ENCODE results near the gene NID2. TPM values are rescaled to one million over a fixed set of nuclear protein-coding genes. Genes with fewer than 3 reads are reported as not detected.
A peak's percentile ranks its signal among the peaks of the same experiment; 100 is the strongest.

NID2 gene
- total and polyA plus RNA-seq, 2 experiments from 2014 or later = 52.8 to 65.7 TPM

GRCh38 chr14:52052288-52052943 is 16.4 kb downstream of the NID2 start:
- no peaks in the 10 kb centered on the region for H3K27me3 ChIP-seq
- H3K9me2 ChIP-seq (replicated peaks; ENCODE audit: insufficient read depth) = no peaks in the 10 kb centered on the region
- WGBS (ENCODE audit: low lambda C conversion rate, missing lambda C conversion rate) = 81% methylated on average over 7 of the region's 7 CpGs
- no peak overlapping the region for H3K4me3 ChIP-seq
- H3K9me3 ChIP-seq (ENCODE audit: low read depth) = no peaks in the 10 kb centered on the region
- DNase-seq (ENCODE audit: low spot score) = no peak
- peaks cover 26% of the 10 kb centered on the region for H3K4me1 ChIP-seq (ENCODE audit: insufficient read depth)
- TF ChIP-seq EZH2phosphoT487 (IDR thresholded peaks at IDR 0.05; ENCODE audit: low read depth, severe bottlenecking, unreplicated experiment) = no peak
- TF ChIP-seq CTCF (IDR thresholded peaks at IDR 0.05; ENCODE audit: poor library complexity) = no peak
- H3K79me2 ChIP-seq = peaks cover 7% of the 10 kb centered on the region
- no peaks in the 10 kb centered on the region for H3K36me3 ChIP-seq (replicated peaks; ENCODE audit: insufficient read depth, low read depth)
- H3K27ac ChIP-seq = peak overlapping the region; percentile 17
- no peak overlapping the region for H2AFZ ChIP-seq
- no peaks in the 10 kb centered on the region for H4K20me1 ChIP-seq (ENCODE audit: insufficient read depth, poor library complexity, severe bottlenecking)
- peak overlapping the region; percentile 35 for H3K4me2 ChIP-seq

- no peak overlapping the region for H2AFZ ChIP-seq
- H3K36me3 ChIP-seq (replicated peaks; ENCODE audit: insufficient read depth, low read depth) = no peaks in the 10 kb centered on the region
- peak overlapping the region; percentile 17 for H3K27ac ChIP-seq
- H3K9me2 ChIP-seq (replicated peaks; ENCODE audit: insufficient read depth) = no peaks in the 10 kb centered on the region
- peaks cover 26% of the 10 kb centered on the region for H3K4me1 ChIP-seq (ENCODE audit: insufficient read depth)
- H3K79me2 ChIP-seq = peaks cover 7% of the 10 kb centered on the region
- peak overlapping the region; percentile 35 for H3K4me2 ChIP-seq
- H3K4me3 ChIP-seq = no peak overlapping the region
- H3K27me3 ChIP-seq = no peaks in the 10 kb centered on the region
- H4K20me1 ChIP-seq (ENCODE audit: insufficient read depth, poor library complexity, severe bottlenecking) = no peaks in the 10 kb centered on the region
- H3K9me3 ChIP-seq (ENCODE audit: low read depth) = no peaks in the 10 kb centered on the region
- no peak for DNase-seq (ENCODE audit: low spot score)
- WGBS (ENCODE audit: low lambda C conversion rate, missing lambda C conversion rate) = 71% methylated on average over 2 of the region's 2 CpGs
- TF ChIP-seq CTCF (IDR thresholded peaks at IDR 0.05; ENCODE audit: poor library complexity) (no peak), EZH2phosphoT487 (IDR thresholded peaks at IDR 0.05; ENCODE audit: low read depth, severe bottlenecking, unreplicated experiment) (no peak)
Observed at GRCh38 chr14:52051871-52052270, 17.0 kb downstream of the NID2 start.

GRCh38 chr14:52051251-52051650 is 17.6 kb downstream of the NID2 start:
- Histone ChIP-seq H3K9me2 (replicated peaks; ENCODE audit: insufficient read depth) (no peaks in the 10 kb centered on the region), H3K4me3 (no peak overlapping the region), H3K4me2 (peak overlapping the region; percentile 35), H4K20me1 (ENCODE audit: insufficient read depth, poor library complexity, severe bottlenecking) (no peaks in the 10 kb centered on the region), H3K9me3 (ENCODE audit: low read depth) (no peaks in the 10 kb centered on the region), H3K27ac (peak overlapping the region; percentile 17), H3K4me1 (ENCODE audit: insufficient read depth) (peaks cover 26% of the 10 kb centered on the region), H3K27me3 (no peaks in the 10 kb centered on the region), H2AFZ (no peak overlapping the region), H3K79me2 (peaks cover 7% of the 10 kb centered on the region), H3K36me3 (replicated peaks; ENCODE audit: insufficient read depth, low read depth) (no peaks in the 10 kb centered on the region)
- TF ChIP-seq CTCF (IDR thresholded peaks at IDR 0.05; ENCODE audit: poor library complexity) (no peak), EZH2 (IDR thresholded peaks at IDR 0.05; ENCODE audit: borderline replicate concordance) (no peak), EZH2phosphoT487 (IDR thresholded peaks at IDR 0.05; ENCODE audit: low read depth, severe bottlenecking, unreplicated experiment) (no peak)
- no peak for DNase-seq (ENCODE audit: low spot score)
- WGBS (ENCODE audit: low lambda C conversion rate, missing lambda C conversion rate) = 67% methylated on average over 3 of the region's 3 CpGs
